Measurements from ENCODE around the gene HELZ. TPM values are rescaled to one million over a fixed set of nuclear protein-coding genes. Genes with fewer than 3 reads are reported as not detected.

The HELZ gene
- total RNA-seq, 1 experiment from 2014 or later: 49.8 TPM

DNA sequence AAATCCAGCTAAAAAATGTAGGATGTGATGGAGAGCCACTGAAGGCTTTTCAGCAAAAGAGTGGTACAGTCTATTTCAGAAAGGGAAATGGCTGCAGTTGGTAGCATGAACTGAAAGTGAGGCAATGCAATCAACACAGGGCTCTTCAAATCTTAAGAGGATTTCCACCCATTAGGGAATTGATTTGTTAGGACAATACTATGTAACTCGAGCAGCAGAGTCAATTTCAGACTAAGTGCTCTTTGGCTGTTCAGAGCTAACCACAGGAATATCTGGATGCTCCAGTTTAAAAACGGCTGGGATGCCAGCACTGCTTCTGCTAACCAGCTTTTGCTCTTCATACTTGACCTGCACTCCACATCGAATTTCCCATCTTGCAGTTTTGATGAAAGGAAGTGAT, 176.0 kb downstream of the HELZ start:
- Histone ChIP-seq H3K79me1 (ENCODE audit: insufficient read depth, low read depth, low read length, poor library complexity, severe bottlenecking) (no peaks in the 10 kb centered on the region), H3K56ac (ENCODE audit: insufficient read length, low read depth, low read length) (no peak overlapping the region)
- no peak overlapping the region for H3K27ac Mint-ChIP-seq

More for the DNA sequence above, 176.0 kb downstream of the HELZ start:
- no peak overlapping the region for H4K5ac ChIP-seq (ENCODE audit: insufficient read length, low read depth, low read length)
- no peak overlapping the region for H3K4ac ChIP-seq (ENCODE audit: low read depth, low read length)
- no peak overlapping the region for H2BK12ac ChIP-seq (ENCODE audit: insufficient read length, low read depth, low read length)
- Mint-ChIP-seq H3K9me3 (no peaks in the 10 kb centered on the region), H3K27me3 (ENCODE audit: low read depth) (no peaks in the 10 kb centered on the region), H3K36me3 (ENCODE audit: insufficient read depth in 1 of 3, low read depth in 3 of 3) (peaks cover 0 to 5% (median 0%) of the 10 kb centered on the region in 3 experiments; a peak in 3 of 7 replicates), H3K4me3 (no peak overlapping the region), H3K4me1 (peaks cover 9 to 13% of the 10 kb centered on the region in 2 experiments)
- no CpG with 5 or more reads among the region's 3 CpGs for WGBS (ENCODE audit: extremely low coverage, insufficient read length, low lambda C conversion rate)
- H3T11ph ChIP-seq (ENCODE audit: low read length): no peak overlapping the region
- no peak overlapping the region for H3K18ac ChIP-seq (ENCODE audit: insufficient read length, low read depth, low read length)
- DNase-seq: no peak
- H2BK5ac ChIP-seq (ENCODE audit: insufficient read length, low read length): no peak overlapping the region
- no peak overlapping the region for H2BK120ac ChIP-seq (ENCODE audit: low read depth, low read length, poor library complexity, severe bottlenecking)
- H3K27ac ChIP-seq (ENCODE audit: insufficient read length, low read depth, low read length): no peak overlapping the region
- no peak overlapping the region for H2AK5ac ChIP-seq (ENCODE audit: insufficient read length, low read length)
- no peaks in the 10 kb centered on the region; the same call in 1 of the 2 replicates for H3K4me1 ChIP-seq (ENCODE audit: insufficient read depth, low read length)
- no peak overlapping the region for H4K91ac ChIP-seq (ENCODE audit: insufficient read length, low read depth, low read length)
- H3K27me3 ChIP-seq (ENCODE audit: insufficient read depth, low read length): no peaks in the 10 kb centered on the region
- H2AFZ ChIP-seq (ENCODE audit: low read length): no peak overlapping the region
- no peaks in the 10 kb centered on the region for H3K23me2 ChIP-seq (ENCODE audit: insufficient read length, low read depth, low read length, poor library complexity, severe bottlenecking)
- H4K20me1 ChIP-seq (ENCODE audit: control insufficient read depth, insufficient read depth, insufficient read length): no peaks in the 10 kb centered on the region
- TF ChIP-seq, protein P1, sequence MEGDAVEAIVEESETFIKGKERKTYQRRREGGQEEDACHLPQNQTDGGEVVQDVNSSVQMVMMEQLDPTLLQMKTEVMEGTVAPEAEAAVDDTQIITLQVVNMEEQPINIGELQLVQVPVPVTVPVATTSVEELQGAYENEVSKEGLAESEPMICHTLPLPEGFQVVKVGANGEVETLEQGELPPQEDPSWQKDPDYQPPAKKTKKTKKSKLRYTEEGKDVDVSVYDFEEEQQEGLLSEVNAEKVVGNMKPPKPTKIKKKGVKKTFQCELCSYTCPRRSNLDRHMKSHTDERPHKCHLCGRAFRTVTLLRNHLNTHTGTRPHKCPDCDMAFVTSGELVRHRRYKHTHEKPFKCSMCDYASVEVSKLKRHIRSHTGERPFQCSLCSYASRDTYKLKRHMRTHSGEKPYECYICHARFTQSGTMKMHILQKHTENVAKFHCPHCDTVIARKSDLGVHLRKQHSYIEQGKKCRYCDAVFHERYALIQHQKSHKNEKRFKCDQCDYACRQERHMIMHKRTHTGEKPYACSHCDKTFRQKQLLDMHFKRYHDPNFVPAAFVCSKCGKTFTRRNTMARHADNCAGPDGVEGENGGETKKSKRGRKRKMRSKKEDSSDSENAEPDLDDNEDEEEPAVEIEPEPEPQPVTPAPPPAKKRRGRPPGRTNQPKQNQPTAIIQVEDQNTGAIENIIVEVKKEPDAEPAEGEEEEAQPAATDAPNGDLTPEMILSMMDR (conservative IDR thresholded peaks at IDR 0.05): no peak
- H2BK15ac ChIP-seq (ENCODE audit: low read depth, low read length): no peak overlapping the region
- H3K23ac ChIP-seq (ENCODE audit: insufficient read length, low read depth, low read length): no peak overlapping the region
- H4K8ac ChIP-seq (replicated peaks; ENCODE audit: insufficient read length, low read depth, low read length): no peak overlapping the region
- H3K9me3 ChIP-seq (ENCODE audit: control insufficient read depth, low read depth, low read length): no peaks in the 10 kb centered on the region
- no peaks in the 10 kb centered on the region for H3K79me2 ChIP-seq (ENCODE audit: insufficient read depth, low read length)
- no peak overlapping the region for H2BK20ac ChIP-seq (ENCODE audit: low read depth, low read length, poor library complexity, severe bottlenecking)
- H3K14ac ChIP-seq (ENCODE audit: insufficient read depth, low read length): no peak overlapping the region
- no peak overlapping the region for H3K9ac ChIP-seq (ENCODE audit: extremely low read depth, insufficient read length, low read length)
- no peak overlapping the region for H3K4me2 ChIP-seq (ENCODE audit: insufficient read depth, insufficient read length, low read length)

All from H9 (cell line).